Mucosa of rectum (tissue), 2 donors: ENCODE measurements around the gene SIK1.
"Not testable (repeated sequence)": the region's sequence is repeated elsewhere in the genome, so short reads cannot be mapped to it uniquely, and the experiment has no call there.

Experiments
- H3K27ac ChIP-seq, 2 donors: one replicate each; pipeline ENCODE4 v1.7.0; 2013; ENCODE audit warnings: inconsistent platforms in 2 of 2, low read depth in 2 of 2, low read length in 2 of 2
- H3K27me3 ChIP-seq, 2 donors: one replicate each; pipeline ENCODE4 v1.7.0; 2013; ENCODE audit warnings: low read length in 2 of 2; ENCODE audit not compliant: control insufficient read depth in 2 of 2, insufficient read depth in 2 of 2
- H3K36me3 ChIP-seq, 2 donors: one replicate each; pipeline ENCODE4 v1.7.0; 2013; ENCODE audit warnings: low read length in 2 of 2; ENCODE audit not compliant: control insufficient read depth in 2 of 2, insufficient read depth in 2 of 2
- H3K4me1 ChIP-seq, 2 donors: one replicate each; pipeline ENCODE4 v1.7.0; 2013; ENCODE audit warnings: low read length in 2 of 2, mild to moderate bottlenecking in 1 of 2; ENCODE audit not compliant: control insufficient read depth in 2 of 2, insufficient read depth in 2 of 2
- H3K4me3 ChIP-seq, 2 donors: one replicate each; pipeline ENCODE4 v1.7.0; 2013; ENCODE audit warnings: low read length in 2 of 2
- H3K9ac ChIP-seq, 2 donors: one replicate each; pipeline ENCODE4 v1.7.0; 2013; ENCODE audit warnings: low read length in 2 of 2, low read depth in 1 of 2, mild to moderate bottlenecking in 1 of 2
- H3K9me3 ChIP-seq, 2 donors: one replicate each; pipeline ENCODE4 v1.7.0; 2013; ENCODE audit warnings: low read length in 2 of 2; ENCODE audit not compliant: control insufficient read depth in 2 of 2
- donor health status: healthy.
- donor health status: Normal muscosa, but diverticular disease.

Gene SIK1

GRCh38 chr21:43410456-43411068, 16.4 kb downstream of the SIK1 start:
- H3K27me3 ChIP-seq, H3K36me3 ChIP-seq, H3K9ac ChIP-seq, H3K9me3 ChIP-seq, H3K27ac ChIP-seq, H3K4me1 ChIP-seq, H3K4me3 ChIP-seq: not testable (repeated sequence)

GRCh38 chr21:43407139-43407538, 19.8 kb downstream of the SIK1 start:
- H3K27ac ChIP-seq, H3K4me3 ChIP-seq, H3K9ac ChIP-seq, H3K9me3 ChIP-seq, H3K36me3 ChIP-seq, H3K27me3 ChIP-seq, H3K4me1 ChIP-seq: not testable (repeated sequence)

- H3K36me3 ChIP-seq, H3K4me3 ChIP-seq, H3K27me3 ChIP-seq, H3K9me3 ChIP-seq, H3K27ac ChIP-seq, H3K4me1 ChIP-seq, H3K9ac ChIP-seq: not testable (repeated sequence)
These were observed 22.5 kb downstream of the SIK1 start for GRCh38 chr21:43404450-43404849.

- not testable (repeated sequence) for H3K4me1 ChIP-seq, H3K27ac ChIP-seq, H3K9ac ChIP-seq, H3K4me3 ChIP-seq, H3K27me3 ChIP-seq, H3K36me3 ChIP-seq, H3K9me3 ChIP-seq
These were observed 23.1 kb downstream of the SIK1 start for GRCh38 chr21:43403651-43404430.

- not testable (repeated sequence) for H3K27ac ChIP-seq, H3K4me3 ChIP-seq, H3K4me1 ChIP-seq, H3K9ac ChIP-seq, H3K36me3 ChIP-seq, H3K27me3 ChIP-seq, H3K9me3 ChIP-seq
These were observed 25.8 kb downstream of the SIK1 start for GRCh38 chr21:43401125-43401524.

- not testable (repeated sequence) for H3K36me3 ChIP-seq, H3K9me3 ChIP-seq, H3K4me1 ChIP-seq, H3K4me3 ChIP-seq, H3K27ac ChIP-seq, H3K27me3 ChIP-seq, H3K9ac ChIP-seq
These were observed 27.3 kb downstream of the SIK1 start for GRCh38 chr21:43399595-43400015.

- not testable (repeated sequence) for H3K9me3 ChIP-seq
These were observed 27.8 kb downstream of the SIK1 start for GRCh38 chr21:43399136-43399535.

GRCh38 chr21:43398533-43398932, 28.4 kb downstream of the SIK1 start:
- H3K9me3 ChIP-seq, H3K27me3 ChIP-seq, H3K27ac ChIP-seq, H3K9ac ChIP-seq, H3K4me1 ChIP-seq, H3K4me3 ChIP-seq, H3K36me3 ChIP-seq: not testable (repeated sequence)

More at GRCh38 chr21:43399136-43399535, 27.8 kb downstream of the SIK1 start:
- H3K27me3 ChIP-seq, H3K27ac ChIP-seq, H3K4me1 ChIP-seq, H3K9ac ChIP-seq, H3K36me3 ChIP-seq, H3K4me3 ChIP-seq: not testable (repeated sequence)

- H3K4me1 ChIP-seq, H3K36me3 ChIP-seq: not testable (repeated sequence)
These were observed 28.9 kb downstream of the SIK1 start for GRCh38 chr21:43398000-43398399.

GRCh38 chr21:43397439-43397808, 29.5 kb downstream of the SIK1 start:
- not testable (repeated sequence) for H3K9me3 ChIP-seq, H3K36me3 ChIP-seq, H3K4me3 ChIP-seq, H3K27me3 ChIP-seq, H3K4me1 ChIP-seq, H3K9ac ChIP-seq, H3K27ac ChIP-seq

More at GRCh38 chr21:43398000-43398399, 28.9 kb downstream of the SIK1 start:
- H3K9ac ChIP-seq, H3K4me3 ChIP-seq, H3K27ac ChIP-seq, H3K9me3 ChIP-seq, H3K27me3 ChIP-seq: not testable (repeated sequence)
